Cerebellar nuclear complex (tissue), 1 donor: ENCODE data around the gene R3HDM4.
"Not testable (repeated sequence)": the region's sequence is repeated elsewhere in the genome, so short reads cannot be mapped to it uniquely, and the experiment has no call there.

Experiments
- DNase-seq, 2 experiments: peaks; one replicate each; lab custom pipeline; 2025; lab: John Stamatoyannopoulos, UW

R3HDM4 gene

GRCh38 chr19:858284-858683, 54.7 kb downstream of the R3HDM4 start:
- no peak for DNase-seq

- DNase-seq: no peak
Measured at GRCh38 chr19:855566-856120, 57.4 kb downstream of the R3HDM4 start.

- DNase-seq: no peak
Measured at GRCh38 chr19:855142-855541, 57.9 kb downstream of the R3HDM4 start.

GRCh38 chr19:854549-854948, 58.5 kb downstream of the R3HDM4 start:
- no peak for DNase-seq

GRCh38 chr19:853614-854220, 59.3 kb downstream of the R3HDM4 start:
- not testable (repeated sequence) for DNase-seq

DNA sequence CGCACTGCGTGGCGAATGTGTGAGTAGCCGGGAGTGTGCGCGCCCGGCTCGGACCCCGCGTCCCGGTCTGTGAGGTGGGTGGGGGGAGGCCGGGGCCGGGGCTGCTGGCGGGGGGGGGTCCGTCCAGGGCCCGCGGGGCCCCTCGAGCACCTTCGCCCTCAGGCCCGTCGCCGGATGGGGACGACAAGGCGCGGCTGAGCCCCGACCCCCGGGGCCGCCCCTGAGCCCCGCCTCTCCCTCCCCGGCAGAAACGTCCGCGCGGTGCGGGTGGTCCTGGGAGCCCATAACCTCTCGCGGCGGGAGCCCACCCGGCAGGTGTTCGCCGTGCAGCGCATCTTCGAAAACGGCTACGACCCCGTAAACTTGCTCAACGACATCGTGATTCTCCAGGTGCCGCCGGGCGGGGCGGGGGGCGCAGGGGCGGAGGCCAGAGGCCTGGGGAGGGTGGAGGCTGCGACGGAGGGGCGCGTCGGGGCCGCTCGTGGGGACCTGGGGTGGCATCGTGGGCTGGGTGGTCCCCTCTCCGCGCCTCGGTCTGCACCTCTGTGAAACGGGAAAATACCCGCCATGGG, 59.9 kb downstream of the R3HDM4 start:
- DNase-seq: no peak

DNA sequence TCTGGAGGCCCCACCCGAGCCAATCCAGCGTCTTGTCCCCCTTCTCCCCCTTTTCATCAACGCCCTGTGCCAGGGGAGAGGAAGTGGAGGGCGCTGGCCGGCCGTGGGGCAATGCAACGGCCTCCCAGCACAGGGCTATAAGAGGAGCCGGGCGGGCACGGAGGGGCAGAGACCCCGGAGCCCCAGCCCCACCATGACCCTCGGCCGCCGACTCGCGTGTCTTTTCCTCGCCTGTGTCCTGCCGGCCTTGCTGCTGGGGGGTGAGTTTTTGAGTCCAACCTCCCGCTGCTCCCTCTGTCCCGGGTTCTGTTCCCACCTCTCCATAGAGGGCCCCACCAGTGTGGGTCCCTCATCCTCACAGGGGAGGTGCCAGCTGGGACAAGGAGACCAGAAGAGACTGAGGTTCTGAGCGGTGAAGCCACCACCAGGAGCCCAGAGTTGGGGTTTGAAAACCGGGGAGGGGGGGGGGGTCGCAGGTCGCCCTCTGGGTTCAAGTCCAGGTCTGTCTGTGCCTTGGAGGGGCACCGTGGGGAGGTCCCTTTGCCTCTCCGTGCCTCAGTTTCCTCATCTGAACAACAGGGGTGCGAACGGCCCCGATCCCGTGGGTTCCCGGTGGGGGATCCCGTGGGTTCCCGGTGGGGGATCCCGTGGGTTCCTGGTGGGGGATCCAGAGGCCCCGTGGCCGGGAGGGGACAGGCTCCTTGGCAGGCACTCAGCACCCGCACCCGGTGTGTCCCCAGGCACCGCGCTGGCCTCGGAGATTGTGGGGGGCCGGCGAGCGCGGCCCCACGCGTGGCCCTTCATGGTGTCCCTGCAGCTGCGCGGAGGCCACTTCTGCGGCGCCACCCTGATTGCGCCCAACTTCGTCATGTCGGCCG, 60.6 kb downstream of the R3HDM4 start, which contains the start of gene ELANE:
Gene ELANE (plus strand): TSS at position 168 of the 878 bp plus-strand sequence. CDS start 26 bp downstream, at position 194.
- DNase-seq: no peak

GRCh38 chr19:850979-851335, 62.1 kb downstream of the R3HDM4 start:
- DNase-seq: no peak

DNA sequence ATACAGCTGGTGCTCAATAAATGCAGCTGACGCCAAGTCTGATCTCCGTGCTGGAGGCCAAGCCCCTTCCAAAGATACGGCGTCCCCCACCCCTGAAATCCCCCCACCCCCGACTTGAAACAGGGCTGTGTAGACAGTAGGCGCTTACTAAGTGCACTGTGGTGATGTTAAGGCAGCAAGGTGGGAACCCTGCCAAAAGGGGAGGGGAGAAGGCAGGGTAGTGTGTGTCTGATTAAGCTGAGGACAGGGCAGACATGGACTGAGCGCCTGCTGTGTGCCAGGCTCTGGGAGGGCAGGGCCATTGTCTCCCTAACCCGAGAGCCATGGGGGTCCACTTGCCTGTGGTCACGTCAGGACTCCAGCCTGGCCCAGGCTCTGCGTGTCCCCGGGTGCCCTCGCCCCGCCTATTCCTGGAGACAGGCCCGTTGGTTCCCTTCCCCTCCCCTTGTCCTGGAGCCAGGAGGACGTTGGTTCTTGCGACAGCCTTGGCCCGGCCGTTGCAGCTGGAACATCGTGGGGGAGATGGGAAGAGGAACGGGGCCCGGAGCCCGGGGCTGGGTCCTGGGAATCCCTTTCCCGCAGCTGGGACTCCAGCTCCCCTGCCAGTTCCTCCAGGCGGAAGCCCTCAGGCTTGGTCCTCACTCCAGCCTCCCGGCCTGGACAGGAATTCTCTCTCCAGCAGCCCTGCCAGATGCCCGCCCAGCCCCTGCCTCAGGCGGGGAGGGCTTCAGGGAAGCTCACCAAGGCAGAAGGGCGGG, 62.6 kb downstream of the R3HDM4 start:
- DNase-seq: no peak

GRCh38 chr19:849195-849594, 63.8 kb downstream of the R3HDM4 start:
- DNase-seq: not testable (repeated sequence)

DNA sequence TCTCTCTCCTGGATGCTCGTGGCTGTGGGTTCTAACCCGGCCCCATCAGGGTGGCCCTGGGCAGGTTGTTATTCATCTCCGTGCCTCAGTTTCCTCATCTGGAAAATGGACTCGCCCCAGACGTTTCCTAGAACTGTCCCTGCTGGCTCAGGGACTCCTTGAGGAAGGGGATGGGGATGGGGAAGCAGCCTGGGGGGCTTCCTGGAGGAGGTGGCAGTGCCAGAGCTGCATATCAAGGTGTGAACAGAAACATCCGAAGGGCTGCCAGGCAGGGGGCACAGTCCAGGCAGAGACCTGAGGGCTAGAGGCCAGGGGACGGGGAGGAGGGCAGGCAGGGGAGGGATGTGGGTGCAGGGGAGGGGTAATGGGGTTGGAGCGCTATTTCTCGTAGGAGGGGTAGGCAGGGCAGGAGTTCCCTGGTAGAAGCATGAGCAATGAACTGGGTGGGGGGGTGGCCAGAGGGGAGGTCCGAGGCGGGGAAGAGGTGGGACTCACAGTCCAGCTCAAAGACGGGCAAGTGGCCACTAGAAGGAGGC, 64.6 kb downstream of the R3HDM4 start:
- no peak for DNase-seq
